Liver (tissue), 3 donors: ENCODE results near the gene MED29.

Experiments used
- GABPA ChIP-seq, 2 donors: IDR thresholded peaks in 1 of 2; conservative IDR thresholded peaks in 1 of 2; 2 replicates each; pipeline ENCODE4 v1.6.1; 2016; ENCODE audit warnings: antibody characterized with exemption in 2 of 2, mild to moderate bottlenecking in 1 of 2, moderate library complexity in 1 of 2
- JUND ChIP-seq, 2 donors: IDR thresholded peaks; 2 replicates each; pipeline ENCODE4 v1.6.1; 2016; ENCODE audit warnings: antibody characterized with exemption in 2 of 2
- RAD21 ChIP-seq, 2 donors: IDR thresholded peaks; 2 replicates each; pipeline ENCODE4 v1.6.1; 2016; ENCODE audit warnings: antibody characterized with exemption in 2 of 2, mild to moderate bottlenecking in 2 of 2
- RXRA ChIP-seq, 2 donors: IDR thresholded peaks; 2 replicates each; pipeline ENCODE4 v1.6.1; 2017 to 2018; ENCODE audit warnings: antibody characterized with exemption in 2 of 2, mild to moderate bottlenecking in 1 of 2
- SP1 ChIP-seq: IDR thresholded peaks from 2 replicates; pipeline ENCODE4 v1.6.1; 2018; ENCODE audit warnings: antibody characterized with exemption, mild to moderate bottlenecking
- TAF1 ChIP-seq: conservative IDR thresholded peaks from 2 replicates; pipeline ENCODE4 v1.6.1; 2016; ENCODE audit warnings: antibody characterized with exemption, mild to moderate bottlenecking
- TF ChIP-seq, protein P1 (sequence below): fragments of 150-350 bp; IDR thresholded peaks from 2 replicates; pipeline ENCODE4 v1.5.1; 2017; ENCODE audit warnings: improper control_type of control experiment, low read depth, low read length; ENCODE audit not compliant: missing input control
- TF ChIP-seq, protein P2 (sequence below): IDR thresholded peaks from 2 replicates; pipeline ENCODE4 v1.6.1; 2016; ENCODE audit warnings: antibody characterized with exemption, mild to moderate bottlenecking
- TF ChIP-seq, protein P3 (sequence below): IDR thresholded peaks from 2 replicates; pipeline ENCODE4 v1.6.1; 2016; ENCODE audit warnings: antibody characterized with exemption
- donor health status: healthy.
- donor health status: healthy.

DNA sequence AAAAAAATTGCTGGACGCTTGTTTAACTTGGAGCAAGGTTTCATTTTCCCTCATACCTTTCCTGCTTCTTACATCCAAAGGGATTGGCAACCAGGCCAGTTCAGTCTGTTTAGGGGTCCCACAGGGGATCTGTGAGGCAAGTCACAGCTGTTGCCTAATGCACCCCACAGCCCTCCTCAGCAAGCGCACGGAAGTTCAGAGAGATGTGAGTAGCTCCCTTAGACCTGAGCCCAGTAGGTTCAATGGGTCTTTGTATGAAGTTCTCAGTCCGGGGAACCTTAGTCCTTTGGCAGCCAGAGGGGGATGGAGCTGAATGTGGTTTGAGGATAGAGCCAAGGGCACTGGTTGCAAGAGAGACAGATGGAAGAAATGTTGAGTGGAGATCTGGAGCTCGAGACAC, 35.9 kb upstream of the MED29 start:
- TF ChIP-seq, protein P1, sequence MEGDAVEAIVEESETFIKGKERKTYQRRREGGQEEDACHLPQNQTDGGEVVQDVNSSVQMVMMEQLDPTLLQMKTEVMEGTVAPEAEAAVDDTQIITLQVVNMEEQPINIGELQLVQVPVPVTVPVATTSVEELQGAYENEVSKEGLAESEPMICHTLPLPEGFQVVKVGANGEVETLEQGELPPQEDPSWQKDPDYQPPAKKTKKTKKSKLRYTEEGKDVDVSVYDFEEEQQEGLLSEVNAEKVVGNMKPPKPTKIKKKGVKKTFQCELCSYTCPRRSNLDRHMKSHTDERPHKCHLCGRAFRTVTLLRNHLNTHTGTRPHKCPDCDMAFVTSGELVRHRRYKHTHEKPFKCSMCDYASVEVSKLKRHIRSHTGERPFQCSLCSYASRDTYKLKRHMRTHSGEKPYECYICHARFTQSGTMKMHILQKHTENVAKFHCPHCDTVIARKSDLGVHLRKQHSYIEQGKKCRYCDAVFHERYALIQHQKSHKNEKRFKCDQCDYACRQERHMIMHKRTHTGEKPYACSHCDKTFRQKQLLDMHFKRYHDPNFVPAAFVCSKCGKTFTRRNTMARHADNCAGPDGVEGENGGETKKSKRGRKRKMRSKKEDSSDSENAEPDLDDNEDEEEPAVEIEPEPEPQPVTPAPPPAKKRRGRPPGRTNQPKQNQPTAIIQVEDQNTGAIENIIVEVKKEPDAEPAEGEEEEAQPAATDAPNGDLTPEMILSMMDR, result no peak
- TF ChIP-seq GABPA (IDR thresholded peaks at IDR 0.05 in 1 of 2, conservative IDR thresholded peaks at IDR 0.05 in 1 of 2), result no peak
- no peak for TF ChIP-seq TAF1
- TF ChIP-seq, protein P2, sequence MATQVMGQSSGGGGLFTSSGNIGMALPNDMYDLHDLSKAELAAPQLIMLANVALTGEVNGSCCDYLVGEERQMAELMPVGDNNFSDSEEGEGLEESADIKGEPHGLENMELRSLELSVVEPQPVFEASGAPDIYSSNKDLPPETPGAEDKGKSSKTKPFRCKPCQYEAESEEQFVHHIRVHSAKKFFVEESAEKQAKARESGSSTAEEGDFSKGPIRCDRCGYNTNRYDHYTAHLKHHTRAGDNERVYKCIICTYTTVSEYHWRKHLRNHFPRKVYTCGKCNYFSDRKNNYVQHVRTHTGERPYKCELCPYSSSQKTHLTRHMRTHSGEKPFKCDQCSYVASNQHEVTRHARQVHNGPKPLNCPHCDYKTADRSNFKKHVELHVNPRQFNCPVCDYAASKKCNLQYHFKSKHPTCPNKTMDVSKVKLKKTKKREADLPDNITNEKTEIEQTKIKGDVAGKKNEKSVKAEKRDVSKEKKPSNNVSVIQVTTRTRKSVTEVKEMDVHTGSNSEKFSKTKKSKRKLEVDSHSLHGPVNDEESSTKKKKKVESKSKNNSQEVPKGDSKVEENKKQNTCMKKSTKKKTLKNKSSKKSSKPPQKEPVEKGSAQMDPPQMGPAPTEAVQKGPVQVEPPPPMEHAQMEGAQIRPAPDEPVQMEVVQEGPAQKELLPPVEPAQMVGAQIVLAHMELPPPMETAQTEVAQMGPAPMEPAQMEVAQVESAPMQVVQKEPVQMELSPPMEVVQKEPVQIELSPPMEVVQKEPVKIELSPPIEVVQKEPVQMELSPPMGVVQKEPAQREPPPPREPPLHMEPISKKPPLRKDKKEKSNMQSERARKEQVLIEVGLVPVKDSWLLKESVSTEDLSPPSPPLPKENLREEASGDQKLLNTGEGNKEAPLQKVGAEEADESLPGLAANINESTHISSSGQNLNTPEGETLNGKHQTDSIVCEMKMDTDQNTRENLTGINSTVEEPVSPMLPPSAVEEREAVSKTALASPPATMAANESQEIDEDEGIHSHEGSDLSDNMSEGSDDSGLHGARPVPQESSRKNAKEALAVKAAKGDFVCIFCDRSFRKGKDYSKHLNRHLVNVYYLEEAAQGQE, result no peak
- TF ChIP-seq SP1, result no peak
- no peak for TF ChIP-seq RXRA (IDR thresholded peaks at IDR 0.05)
- TF ChIP-seq, protein P3, sequence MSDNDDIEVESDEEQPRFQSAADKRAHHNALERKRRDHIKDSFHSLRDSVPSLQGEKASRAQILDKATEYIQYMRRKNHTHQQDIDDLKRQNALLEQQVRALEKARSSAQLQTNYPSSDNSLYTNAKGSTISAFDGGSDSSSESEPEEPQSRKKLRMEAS, result no peak
- no peak for TF ChIP-seq JUND (IDR thresholded peaks at IDR 0.05)
- TF ChIP-seq RAD21 (IDR thresholded peaks at IDR 0.05), result no peak
